Left colon (tissue), 2 donors: ENCODE measurements around the gene NEK1. TPM values are rescaled to one million over a fixed set of nuclear protein-coding genes. Genes with fewer than 3 reads are reported as not detected.

Experiments
- ATAC-seq: fragments of 200-7000 bp; cut with Tn5 transposase; one replicate; pipeline ENCODE4 v1.9.1; 2020; ENCODE audit warnings: mild to moderate bottlenecking, moderate library complexity
- DNase-seq, 2 donors: peaks; one replicate each; pipeline ENCODE4 v3.0.0-alpha.2; 2020
- intact Hi-C, 2 donors: fragments of 100-400 bp; cut with DNase I in 1 of 2; cut with micrococcal nuclease in 1 of 2; formaldehyde crosslinking; loops; one replicate each; pipeline versions ENCODE4 v1.11.2 to v1.14.0; 2022; cut with DNase I, micrococcal nuclease
- long read RNA-seq: library from polyadenylated mRNA; unstranded; transcript quantifications from one replicate; pipeline ENCODE4 v2.0.0, GENCODE V29; 2021
- total RNA-seq, 2 donors: library from RNA; stranded (reverse); fragmentation: NEBNext Ultra II Directional; extraction: Animal tissue kit (Norgen Biotek cat#: 25700); gene quantifications; one replicate each; pipeline ENCODE4 v1.2.1, GENCODE V29; 2021
- donor health status: DM: no; HTN: no; CAD: no.
- donor health status: DM: yes; HTN: yes; CAD: no.

NEK1 gene, protein sequence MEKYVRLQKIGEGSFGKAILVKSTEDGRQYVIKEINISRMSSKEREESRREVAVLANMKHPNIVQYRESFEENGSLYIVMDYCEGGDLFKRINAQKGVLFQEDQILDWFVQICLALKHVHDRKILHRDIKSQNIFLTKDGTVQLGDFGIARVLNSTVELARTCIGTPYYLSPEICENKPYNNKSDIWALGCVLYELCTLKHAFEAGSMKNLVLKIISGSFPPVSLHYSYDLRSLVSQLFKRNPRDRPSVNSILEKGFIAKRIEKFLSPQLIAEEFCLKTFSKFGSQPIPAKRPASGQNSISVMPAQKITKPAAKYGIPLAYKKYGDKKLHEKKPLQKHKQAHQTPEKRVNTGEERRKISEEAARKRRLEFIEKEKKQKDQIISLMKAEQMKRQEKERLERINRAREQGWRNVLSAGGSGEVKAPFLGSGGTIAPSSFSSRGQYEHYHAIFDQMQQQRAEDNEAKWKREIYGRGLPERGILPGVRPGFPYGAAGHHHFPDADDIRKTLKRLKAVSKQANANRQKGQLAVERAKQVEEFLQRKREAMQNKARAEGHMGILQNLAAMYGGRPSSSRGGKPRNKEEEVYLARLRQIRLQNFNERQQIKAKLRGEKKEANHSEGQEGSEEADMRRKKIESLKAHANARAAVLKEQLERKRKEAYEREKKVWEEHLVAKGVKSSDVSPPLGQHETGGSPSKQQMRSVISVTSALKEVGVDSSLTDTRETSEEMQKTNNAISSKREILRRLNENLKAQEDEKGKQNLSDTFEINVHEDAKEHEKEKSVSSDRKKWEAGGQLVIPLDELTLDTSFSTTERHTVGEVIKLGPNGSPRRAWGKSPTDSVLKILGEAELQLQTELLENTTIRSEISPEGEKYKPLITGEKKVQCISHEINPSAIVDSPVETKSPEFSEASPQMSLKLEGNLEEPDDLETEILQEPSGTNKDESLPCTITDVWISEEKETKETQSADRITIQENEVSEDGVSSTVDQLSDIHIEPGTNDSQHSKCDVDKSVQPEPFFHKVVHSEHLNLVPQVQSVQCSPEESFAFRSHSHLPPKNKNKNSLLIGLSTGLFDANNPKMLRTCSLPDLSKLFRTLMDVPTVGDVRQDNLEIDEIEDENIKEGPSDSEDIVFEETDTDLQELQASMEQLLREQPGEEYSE (N-terminal part only)
- total RNA-seq: 1 to 10 TPM; 8.5 to 9.0 TPM
- long read RNA-seq, partial matches to known transcripts: 3 of 7 reads
- long read RNA-seq, other reads (novel, unspliced or antisense): 4 of 7 reads

DNA sequence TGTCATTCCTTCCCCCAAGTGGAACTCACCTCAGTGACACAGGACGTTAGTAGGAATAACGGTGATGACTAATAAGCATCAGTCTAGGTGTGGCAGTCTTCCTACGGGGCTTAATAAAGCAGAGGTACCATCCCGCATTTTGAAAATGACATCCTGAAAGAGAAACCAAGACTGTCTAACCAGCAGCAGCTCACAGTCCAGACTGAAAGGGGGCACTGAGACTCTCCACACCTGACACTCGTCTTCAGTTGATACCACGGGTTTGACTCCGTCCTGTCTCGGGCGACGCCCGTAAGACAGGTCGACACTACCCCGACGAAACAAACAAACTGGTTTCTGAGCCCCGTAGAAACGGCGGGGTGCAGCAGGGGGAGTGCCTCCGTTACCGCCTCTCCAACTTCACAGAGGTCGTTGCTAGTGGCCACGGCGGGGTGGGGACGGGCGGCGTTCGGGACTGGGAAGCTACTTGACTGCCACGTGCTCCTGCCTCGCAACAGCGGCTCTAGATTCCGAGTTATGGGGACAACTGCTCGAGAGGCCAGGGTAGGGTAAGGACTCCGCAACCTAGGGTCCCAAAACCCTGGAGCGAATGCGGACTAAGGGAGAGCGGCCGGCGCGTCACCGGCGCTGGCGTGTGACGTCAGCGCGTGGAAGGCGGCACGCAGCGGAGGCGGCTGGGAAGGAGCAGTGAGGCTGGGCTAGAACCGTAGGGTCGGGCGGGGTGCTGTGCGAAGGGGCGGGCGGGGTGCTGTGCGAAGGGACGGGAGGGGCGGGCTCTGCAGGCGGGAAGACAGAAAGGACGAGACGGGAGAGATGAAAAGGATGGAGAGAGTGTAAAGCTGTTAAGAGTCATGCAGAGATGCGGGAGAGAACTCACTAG lies at the start of gene NEK1:
TSS of gene NEK1 (minus strand) at position 593 of the 880 bp plus-strand sequence. CDS start 9,953 bp downstream, outside the sequence.
- intact Hi-C loops: no loop called here
- ATAC-seq: peak; percentile 89

DNA sequence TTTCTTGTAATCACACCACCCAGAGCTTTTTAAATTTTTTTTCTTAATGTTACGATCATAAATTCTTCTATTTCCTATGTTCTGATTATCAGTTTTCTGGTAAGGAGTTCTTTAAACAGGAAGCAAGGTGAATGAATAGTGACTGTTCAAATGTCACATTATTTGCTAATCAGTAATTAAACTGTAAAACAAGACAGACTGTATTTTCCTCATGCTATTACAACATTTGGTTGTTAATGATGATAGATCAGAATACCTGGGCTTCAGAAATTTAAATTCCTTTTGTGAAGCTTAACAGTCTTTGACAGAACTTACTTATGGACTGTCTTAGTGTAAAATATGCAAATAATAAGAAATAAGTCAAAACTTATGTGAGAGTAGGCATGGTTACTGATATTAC lies 49.4 kb upstream of the NEK1 start:
- DNase-seq: no peak
- no peak for ATAC-seq
- intact Hi-C loops: loop anchor here in 1 of 2 donors (5.0 kb wide), 1 partner anchor 39 kb away; the partner anchor contains the start of gene CLCN3

More for the DNA sequence above, at the start of gene NEK1:
- peak; percentile 88 to 91 for DNase-seq

DNA sequence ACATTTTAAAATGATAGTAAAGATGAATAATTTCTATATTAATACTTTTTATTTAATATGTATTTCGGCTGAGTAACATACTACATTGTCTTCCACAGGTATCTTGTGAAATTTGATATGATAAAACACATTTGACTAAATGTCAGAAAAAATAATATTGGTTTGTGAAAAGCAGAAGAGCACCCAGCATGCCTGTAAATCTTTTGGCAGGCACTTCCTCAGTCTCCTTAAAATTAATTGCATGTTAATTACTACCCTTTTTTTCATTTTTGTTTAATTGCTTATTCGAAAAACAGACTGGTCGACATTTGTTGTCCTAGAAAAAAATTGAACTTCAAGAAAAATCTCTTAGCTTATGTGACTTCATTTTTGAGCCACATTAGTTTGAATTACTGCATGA lies 48.5 kb upstream of the NEK1 start:
- intact Hi-C loops: loop anchor here in 1 of 2 donors (5.0 kb wide), 1 partner anchor 39 kb away; the partner anchor contains the start of gene CLCN3
- DNase-seq (no peak), ATAC-seq (no peak)

DNA sequence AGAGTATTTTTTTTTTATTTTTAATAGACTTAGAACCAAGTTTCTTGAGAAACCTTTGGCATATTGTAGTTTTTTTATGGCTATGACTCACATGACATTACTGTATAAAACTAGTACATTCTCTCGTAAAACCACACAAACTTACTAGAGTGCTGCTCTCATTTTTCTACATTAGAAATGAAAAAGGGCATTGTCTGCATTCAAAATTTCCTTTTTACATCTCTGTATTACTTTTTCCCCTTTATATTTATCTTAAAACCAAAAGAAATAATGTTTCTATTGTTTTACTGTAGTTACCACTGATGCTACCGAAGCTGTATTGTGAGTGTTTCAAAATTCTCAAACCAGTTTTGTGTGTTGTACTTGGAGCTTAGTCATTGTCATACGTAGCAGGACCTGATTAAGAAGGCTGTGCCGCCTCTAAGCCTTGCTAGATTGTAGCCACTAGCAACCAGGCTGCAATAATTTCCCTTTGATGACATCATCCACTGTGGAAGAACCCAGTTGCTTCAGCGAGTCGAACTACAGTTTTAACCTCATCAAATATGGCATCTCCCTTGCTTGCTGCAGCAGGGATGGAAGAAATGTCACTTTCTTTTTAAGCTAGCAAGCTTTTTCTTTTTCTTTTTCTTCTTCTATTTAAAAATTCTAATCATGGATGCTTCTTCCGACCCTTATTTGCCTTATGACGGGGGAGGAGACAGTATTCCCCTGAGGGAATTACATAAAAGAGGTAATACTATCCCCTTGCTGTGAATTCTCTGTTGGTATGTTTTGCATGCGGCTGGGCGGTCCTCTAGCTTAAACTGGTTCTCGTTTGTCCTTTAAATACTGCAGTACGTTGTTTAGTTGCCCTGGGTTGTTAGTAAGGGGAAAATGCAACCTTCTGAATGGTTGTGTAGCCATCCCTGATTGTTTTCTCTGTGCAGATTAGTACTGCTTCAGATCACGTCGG lies 47.6 kb upstream of the NEK1 start:
- intact Hi-C loops: loop anchor here in 1 of 2 donors (5.0 kb wide), 1 partner anchor 38 kb away; the partner anchor contains the start of gene CLCN3
- DNase-seq (peak; percentile 57 to 88), ATAC-seq (peak; percentile 84)

DNA sequence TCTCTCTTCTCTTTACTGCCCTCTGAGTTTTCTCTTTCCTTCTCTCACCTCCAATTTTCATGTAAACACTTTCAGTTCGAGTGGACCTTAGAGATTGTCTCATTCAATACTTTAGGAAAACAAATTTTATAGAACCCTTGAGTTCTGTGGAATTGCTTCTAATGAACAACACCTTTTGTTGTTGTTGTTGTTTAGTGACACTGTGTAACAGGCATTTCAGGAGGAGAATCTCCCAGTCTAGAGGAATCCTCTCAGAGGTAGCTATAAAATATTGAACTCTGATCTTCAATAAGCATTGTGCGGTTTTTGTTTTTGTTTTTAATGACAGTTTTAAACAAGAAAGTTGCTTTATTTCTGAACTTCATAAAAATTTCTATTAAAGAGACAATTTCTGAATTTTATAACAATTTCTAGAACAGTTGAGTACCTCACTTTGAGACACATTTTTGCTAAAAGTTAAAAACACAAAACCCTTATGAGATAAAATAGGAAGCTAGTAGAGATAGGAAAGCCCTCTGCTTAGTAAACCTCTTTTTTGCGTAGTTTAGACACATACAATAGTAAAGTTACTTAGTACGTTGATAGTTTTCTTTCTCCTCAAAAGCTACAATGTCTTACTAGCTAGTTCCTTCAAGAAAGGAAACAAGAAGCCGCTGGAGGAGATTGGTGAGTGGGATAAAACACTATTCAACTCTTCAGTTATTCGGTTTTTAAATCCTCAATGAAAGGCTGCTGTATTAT lies 46.8 kb upstream of the NEK1 start:
- intact Hi-C loops: no loop called here
- no peak for ATAC-seq
- no peak for DNase-seq

DNA sequence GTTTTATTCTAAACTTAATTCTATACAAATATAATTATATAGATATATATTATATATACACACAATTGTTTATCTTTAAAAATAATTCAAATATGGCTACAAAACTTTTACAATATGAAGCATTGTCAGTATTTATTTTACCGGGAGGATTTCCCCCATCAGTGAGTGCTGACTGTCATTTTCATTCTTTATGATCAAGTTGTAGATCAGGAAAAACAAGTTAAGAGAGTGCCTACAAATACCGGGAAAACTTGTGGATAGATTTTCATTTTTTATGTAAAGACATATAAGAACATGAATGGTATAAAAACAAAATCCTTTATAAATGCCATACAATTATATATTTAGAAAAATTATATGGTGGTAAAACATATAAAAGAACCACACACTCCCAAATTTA lies 45.8 kb upstream of the NEK1 start:
- ATAC-seq: peak; percentile 37
- intact Hi-C loops: no loop called here
- no peak for DNase-seq

DNA sequence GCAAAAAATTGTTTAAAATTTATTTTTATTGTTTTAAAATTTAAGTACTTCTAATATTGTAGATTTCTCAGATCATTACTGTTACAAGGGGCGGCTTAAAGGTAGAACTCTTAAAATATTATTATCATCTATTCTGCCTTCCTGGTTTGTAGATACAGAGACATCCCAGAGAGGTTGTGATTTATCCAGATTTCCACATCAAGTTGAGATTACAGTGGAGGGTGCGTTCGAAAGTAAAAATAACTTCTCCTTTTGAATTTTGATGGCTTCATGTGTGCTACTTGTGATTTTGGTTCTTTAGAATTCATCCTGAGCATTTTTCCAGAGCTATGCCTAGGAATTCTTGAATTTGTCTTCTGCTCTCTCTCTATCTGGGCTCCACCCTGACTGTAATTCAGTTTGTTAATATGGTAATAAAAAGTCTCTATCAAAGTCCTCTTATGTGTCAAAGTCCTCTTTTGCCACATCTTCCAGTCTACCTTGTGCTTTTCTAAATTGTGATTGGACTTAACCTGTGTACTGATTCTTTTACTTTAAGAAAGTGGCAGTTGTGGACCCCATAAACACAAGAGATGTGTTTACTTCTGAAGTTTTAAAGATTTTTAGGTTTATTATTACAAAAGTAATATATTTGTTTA lies 45.2 kb upstream of the NEK1 start:
- DNase-seq (no peak), ATAC-seq (peak; percentile 68)
- intact Hi-C loops: no loop called here

DNA sequence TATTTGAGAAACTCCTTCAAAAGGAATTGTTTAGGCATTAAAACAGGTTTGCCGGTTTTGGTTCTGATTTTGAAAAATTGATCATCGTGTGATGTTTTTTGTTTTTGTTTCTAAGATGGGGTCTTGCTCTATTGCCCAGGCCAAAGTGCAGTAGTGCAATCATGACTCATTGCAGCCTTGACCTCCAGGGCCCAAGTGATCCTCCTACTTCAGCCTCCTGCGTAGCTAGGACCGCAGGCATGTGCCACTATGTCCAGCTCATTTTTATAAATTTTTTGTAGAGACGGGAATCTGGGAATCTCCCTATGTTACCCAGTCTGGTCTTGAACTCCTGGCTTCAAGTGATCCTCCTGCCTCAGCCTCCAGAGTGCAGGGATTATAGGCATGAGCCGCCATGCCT lies 43.0 kb upstream of the NEK1 start:
- intact Hi-C loops: no loop called here
- no peak for DNase-seq
- ATAC-seq: no peak

DNA sequence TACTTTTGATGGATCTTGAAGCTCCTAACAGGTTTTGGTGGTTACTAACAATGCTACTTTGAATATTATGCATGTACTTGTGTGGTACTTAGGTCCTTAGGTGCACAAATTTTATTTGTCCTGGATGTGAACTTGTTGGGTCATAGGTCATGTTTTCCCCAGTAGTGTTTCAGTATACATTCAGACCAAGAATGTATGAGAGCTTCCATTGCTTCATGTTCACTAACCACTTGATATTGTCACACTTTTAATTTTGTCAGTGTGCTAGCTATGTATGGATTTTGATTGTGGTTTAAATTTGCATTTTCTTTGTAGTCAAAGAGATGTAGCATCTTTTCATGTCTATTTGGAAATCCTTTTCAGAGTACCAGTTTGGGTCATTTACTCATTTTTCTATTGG lies 40.2 kb upstream of the NEK1 start:
- ATAC-seq (no peak), DNase-seq (no peak)
- intact Hi-C loops: no loop called here

DNA sequence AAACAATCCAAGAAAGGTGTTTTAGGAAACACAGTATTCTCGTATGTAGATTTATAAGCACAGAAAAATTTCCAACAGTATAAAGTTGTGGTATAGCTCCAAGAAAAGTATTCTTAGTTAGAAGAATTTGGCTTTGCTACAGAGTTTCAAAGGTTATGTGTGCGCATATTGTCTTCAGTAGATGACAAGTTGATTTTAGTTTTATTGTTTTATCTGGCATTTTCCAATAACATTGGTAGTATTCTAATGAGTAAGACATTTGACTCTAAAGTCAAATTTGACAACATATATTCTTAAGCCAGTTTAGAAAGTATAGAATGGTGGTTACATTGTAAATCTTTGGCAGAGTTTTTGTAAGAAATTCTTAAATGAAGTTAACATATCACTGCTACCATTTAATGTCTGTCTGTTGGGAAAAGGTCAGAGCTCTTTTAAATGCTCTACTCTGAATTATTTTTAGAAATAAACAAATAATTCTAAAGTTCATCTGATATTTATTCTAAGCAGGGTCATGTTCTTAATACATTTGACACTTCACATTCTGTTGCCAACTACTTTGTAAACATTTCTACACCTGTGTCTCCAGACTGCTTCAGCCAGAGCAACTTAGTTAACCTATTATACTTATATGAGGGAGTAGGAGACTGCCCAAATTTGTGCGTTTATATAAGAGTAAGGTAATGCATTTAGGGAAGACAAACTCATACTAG lies 38.0 kb upstream of the NEK1 start:
- DNase-seq (no peak), ATAC-seq (peak; percentile 54)
- intact Hi-C loops: no loop called here

DNA sequence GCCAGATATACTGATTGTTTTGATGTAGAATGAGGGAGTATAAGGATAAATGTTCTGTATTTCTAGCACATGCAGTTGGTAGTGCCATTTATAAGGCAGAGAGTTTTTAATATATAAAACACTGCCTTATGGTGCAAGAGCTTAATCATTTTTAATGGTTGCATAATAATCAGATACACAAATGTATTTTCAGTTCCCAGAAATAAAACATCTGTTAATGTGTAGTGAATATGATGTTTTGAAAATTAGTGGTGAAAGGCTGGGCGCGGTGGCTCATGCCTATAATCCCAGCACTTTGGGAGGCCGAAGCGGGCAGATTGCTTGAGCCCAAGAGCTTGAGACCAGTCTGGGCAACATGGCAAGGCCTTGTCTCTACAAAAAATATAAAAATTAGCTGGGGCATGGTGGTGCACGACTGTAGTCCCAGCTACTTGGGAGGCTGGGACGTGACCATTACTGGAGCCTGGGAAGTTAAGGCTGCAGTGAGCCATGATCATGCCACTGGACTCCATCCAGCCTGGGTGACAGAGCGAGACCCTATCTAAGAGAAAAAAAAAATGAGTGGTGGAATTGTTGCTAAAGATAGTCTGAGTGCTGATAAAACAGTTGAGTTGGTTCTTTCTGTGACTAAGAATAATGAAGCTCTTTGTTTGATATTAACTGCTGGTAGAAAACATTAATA lies 37.3 kb upstream of the NEK1 start:
- DNase-seq (no peak), ATAC-seq (no peak)
- intact Hi-C loops: no loop called here

DNA sequence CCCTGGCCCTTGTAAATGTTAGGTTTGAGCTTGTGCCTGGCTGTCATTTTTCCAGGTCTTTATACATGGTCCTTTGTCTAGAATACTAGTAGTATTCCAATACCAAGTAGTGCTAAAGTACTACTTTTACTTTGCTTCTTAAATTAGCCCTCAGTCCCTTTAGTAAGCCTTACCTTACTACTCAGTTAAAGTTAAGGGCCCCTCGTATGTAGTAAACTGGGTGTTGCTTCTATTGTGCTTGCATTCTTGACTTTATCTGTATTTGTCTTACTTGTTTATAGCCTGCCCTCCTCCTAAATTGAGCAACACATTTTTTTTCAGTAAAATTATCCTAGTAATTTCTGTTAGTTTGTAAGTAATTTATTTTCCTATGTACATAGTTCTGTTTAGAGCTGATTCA lies 33.2 kb upstream of the NEK1 start:
- peak; percentile 61 for ATAC-seq
- intact Hi-C loops: no loop called here
- no peak for DNase-seq

DNA sequence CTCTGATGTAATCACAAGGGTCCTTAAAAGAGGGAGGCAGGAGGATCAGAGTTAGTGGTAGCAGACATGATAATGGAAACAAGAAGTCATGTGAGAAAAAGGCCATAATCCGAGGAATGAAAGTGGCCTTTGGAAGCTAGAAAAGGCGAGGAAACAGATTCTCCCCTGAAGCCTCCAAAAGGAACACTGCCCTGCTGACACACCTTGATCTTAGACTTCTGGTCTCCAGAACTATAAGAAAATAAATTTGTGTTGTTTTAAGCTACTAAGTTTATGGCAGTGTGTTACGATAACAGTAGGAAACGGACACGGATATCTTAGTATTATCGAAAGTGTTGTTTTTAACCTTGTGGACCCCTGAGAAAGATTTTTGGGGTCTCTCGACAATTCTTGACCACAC lies 32.4 kb upstream of the NEK1 start:
- no peak for DNase-seq
- peak; percentile 68 for ATAC-seq
- intact Hi-C loops: no loop called here

DNA sequence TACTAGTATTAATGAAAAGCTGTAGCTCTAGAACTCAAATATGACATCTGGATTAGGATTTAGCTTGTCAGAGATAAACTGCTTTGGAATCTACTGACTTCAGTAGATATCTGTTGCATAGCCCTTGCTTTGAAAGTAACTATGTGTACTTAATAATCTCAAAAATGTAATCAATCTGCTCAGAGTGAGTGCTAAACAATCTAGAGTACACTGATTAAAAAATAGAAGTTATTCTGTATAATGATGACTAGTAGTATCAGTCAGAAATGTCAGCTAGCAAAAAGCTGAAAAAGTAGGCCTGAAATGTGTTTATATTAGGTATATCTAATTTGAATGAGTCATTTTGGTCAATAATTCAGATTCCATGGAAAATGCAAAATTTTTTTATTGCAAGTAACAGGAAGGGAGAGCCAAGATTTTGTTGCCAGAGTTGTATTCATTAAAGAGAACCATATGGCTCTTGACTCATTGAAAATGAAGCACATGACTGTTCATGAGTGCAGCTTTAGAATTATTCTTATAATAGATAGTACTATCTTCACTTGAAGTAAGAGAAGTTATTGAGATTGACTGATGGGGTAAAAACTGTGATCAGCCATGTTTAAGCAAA lies 28.0 kb upstream of the NEK1 start:
- DNase-seq (no peak), ATAC-seq (no peak)
- intact Hi-C loops: no loop called here
